Suprapubic skin (tissue), 4 donors: ENCODE measurements around the gene TMEM174. TPM values are rescaled to one million over a fixed set of nuclear protein-coding genes. Genes with fewer than 3 reads are reported as not detected.
"Not testable (repeated sequence)": the region's sequence is repeated elsewhere in the genome, so short reads cannot be mapped to it uniquely, and the experiment has no call there.

ENCODE experiments used
- DNase-seq, 2 donors: peaks; one replicate each; pipeline ENCODE4 v3.0.0-alpha.2; 2019; ENCODE audit warnings: low spot score in 2 of 2
- H3K27ac ChIP-seq: fragments of 200-600 bp; sonication (generic); one replicate; pipeline ENCODE4 v1.5.1; 2019
- H3K27me3 ChIP-seq: fragments of 200-600 bp; sonication (generic); one replicate; pipeline ENCODE4 v1.5.1; 2019
- H3K36me3 ChIP-seq: fragments of 200-600 bp; sonication (generic); one replicate; pipeline ENCODE4 v1.5.1; 2019
- H3K4me1 ChIP-seq: fragments of 200-600 bp; sonication (generic); one replicate; pipeline ENCODE4 v1.5.1; 2019
- H3K4me3 ChIP-seq: fragments of 200-600 bp; sonication (generic); one replicate; pipeline ENCODE4 v1.5.1; 2019; ENCODE audit warnings: mild to moderate bottlenecking
- H3K9me3 ChIP-seq: fragments of 200-600 bp; sonication (generic); one replicate; pipeline ENCODE4 v1.5.1; 2019
- CTCF ChIP-seq, 2 donors: fragments of 200-600 bp in 1 of 2; fragments of 450-650 bp in 1 of 2; sonication (generic) in 1 of 2; IDR thresholded peaks; one replicate each; pipeline ENCODE4 v1.5.1; 2016 to 2019; ENCODE audit warnings: antibody characterized with exemption in 2 of 2, mild to moderate bottlenecking in 1 of 2, moderate library complexity in 1 of 2
- EP300 ChIP-seq: sonication (generic); formaldehyde crosslinking; IDR thresholded peaks from one replicate; pipeline ENCODE4 v1.6.1; 2017; ENCODE audit warnings: antibody characterized with exemption
- POLR2A ChIP-seq, 2 donors: fragments of 450-650 bp; IDR thresholded peaks; one replicate each; pipeline ENCODE4 v1.6.1; 2017; ENCODE audit warnings: antibody characterized with exemption in 2 of 2, mild to moderate bottlenecking in 2 of 2, moderate library complexity in 2 of 2
- POLR2AphosphoS5 ChIP-seq, 3 donors: sonication (generic); formaldehyde crosslinking; IDR thresholded peaks; one replicate each; pipeline ENCODE4 v1.6.1; 2017; ENCODE audit warnings: antibody characterized with exemption in 3 of 3
- WGBS: methylation state at CpG from one replicate; pipeline ENCODE4 v1.1.5; 2018; 5-methylcytosine and 5-hydroxymethylcytosine counted together
- total RNA-seq, 4 donors: library from RNA; depleted of rRNA; stranded (reverse); fragments of >200 nt; gene quantifications; one replicate each; pipeline ENCODE4 v1.1.0, GENCODE V29; 2016

The TMEM174 gene
- total RNA-seq, 4 donors from 2014 or later, result not detected

- no peaks in the 10 kb centered on the region for H3K36me3 ChIP-seq
- DNase-seq, result no peak
- no peak overlapping the region for H3K27ac ChIP-seq
- H3K4me1 ChIP-seq, result peaks cover 16% of the 10 kb centered on the region
- H3K4me3 ChIP-seq, result no peak overlapping the region
- H3K9me3 ChIP-seq, result no peaks in the 10 kb centered on the region
- peaks cover 74% of the 10 kb centered on the region for H3K27me3 ChIP-seq
- TF ChIP-seq CTCF (IDR thresholded peaks at IDR 0.05) (no peak), POLR2A (IDR thresholded peaks at IDR 0.05) (no peak), EP300 (no peak), POLR2AphosphoS5 (IDR thresholded peaks at IDR 0.05) (no peak)
- 53% methylated on average over 4 of the region's 4 CpGs for WGBS
Observed at GRCh38 chr5:73218552-73219171, 45.7 kb downstream of the TMEM174 start.

DNA sequence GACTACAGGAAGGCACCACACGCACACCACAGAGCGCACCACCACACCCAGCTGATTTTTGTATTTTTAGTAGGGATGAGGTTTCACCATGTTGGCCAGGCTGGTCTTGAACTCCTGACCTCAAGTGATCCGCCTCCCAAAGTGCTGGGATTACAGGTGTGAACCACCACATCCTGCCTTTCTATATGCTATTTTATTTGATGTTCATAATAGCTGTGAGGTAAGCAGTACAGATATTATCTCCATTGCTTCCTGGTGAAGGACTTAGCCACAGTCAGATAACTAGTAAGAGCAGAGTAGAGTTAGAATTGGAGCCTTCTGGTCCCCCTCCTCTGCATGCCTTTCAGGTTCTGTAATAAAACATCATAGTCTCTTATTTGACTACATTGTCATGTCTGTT is 46.3 kb downstream of the TMEM174 start:
- peaks cover 16% of the 10 kb centered on the region for H3K4me1 ChIP-seq
- 87% methylated on average over 3 of the region's 3 CpGs for WGBS
- H3K4me3 ChIP-seq, H3K36me3 ChIP-seq, H3K9me3 ChIP-seq, DNase-seq, H3K27ac ChIP-seq: not testable (repeated sequence)
- H3K27me3 ChIP-seq, result peaks cover 71% of the 10 kb centered on the region

- no peak overlapping the region for H3K4me3 ChIP-seq
- H3K36me3 ChIP-seq, result no peaks in the 10 kb centered on the region
- H3K27ac ChIP-seq, result no peak overlapping the region
- 88% methylated on average over 1 of the region's 1 CpG for WGBS
- peaks cover 5% of the 10 kb centered on the region for H3K4me1 ChIP-seq
- no peaks in the 10 kb centered on the region for H3K9me3 ChIP-seq
- TF ChIP-seq EP300 (no peak), POLR2AphosphoS5 (IDR thresholded peaks at IDR 0.05) (no peak), CTCF (IDR thresholded peaks at IDR 0.05) (no peak), POLR2A (IDR thresholded peaks at IDR 0.05) (no peak)
- no peak for DNase-seq
- peaks cover 65% of the 10 kb centered on the region for H3K27me3 ChIP-seq
Observed at GRCh38 chr5:73221161-73221560, 48.2 kb downstream of the TMEM174 start.

DNA sequence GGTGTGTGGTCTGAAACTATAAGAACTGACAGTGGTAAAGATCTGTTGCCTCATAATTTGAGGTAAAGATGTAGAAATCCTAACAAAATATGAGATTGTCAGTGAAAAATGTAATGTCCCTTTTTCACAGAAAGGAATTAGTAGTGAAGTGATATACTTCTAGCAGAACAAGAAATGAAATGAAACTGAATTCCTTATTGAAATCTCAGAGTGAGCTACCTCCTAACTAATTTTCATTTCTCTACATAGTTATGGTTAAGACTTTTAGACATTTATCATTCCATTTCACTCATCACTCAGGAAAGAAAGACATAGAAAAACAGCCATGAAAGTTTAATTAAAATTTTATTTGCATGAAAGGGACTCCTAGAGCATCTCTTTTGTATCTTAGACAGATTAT is 48.7 kb downstream of the TMEM174 start:
- Histone ChIP-seq H3K27me3 (peaks cover 67% of the 10 kb centered on the region), H3K27ac (no peak overlapping the region), H3K4me1 (no peaks in the 10 kb centered on the region), H3K4me3 (no peak overlapping the region), H3K36me3 (no peaks in the 10 kb centered on the region), H3K9me3 (no peaks in the 10 kb centered on the region)
- TF ChIP-seq POLR2A (IDR thresholded peaks at IDR 0.05) (no peak), EP300 (no peak), CTCF (IDR thresholded peaks at IDR 0.05) (no peak), POLR2AphosphoS5 (IDR thresholded peaks at IDR 0.05) (no peak)
- DNase-seq, result no peak

- DNase-seq, result no peak
- Histone ChIP-seq H3K4me1 (no peaks in the 10 kb centered on the region), H3K36me3 (no peaks in the 10 kb centered on the region), H3K27me3 (peaks cover 65% of the 10 kb centered on the region), H3K9me3 (no peaks in the 10 kb centered on the region), H3K27ac (no peak overlapping the region), H3K4me3 (no peak overlapping the region)
- WGBS, result 59% methylated on average over 4 of the region's 4 CpGs
- TF ChIP-seq POLR2AphosphoS5 (IDR thresholded peaks at IDR 0.05) (no peak), CTCF (IDR thresholded peaks at IDR 0.05) (no peak), POLR2A (IDR thresholded peaks at IDR 0.05) (no peak), EP300 (no peak)
Observed at GRCh38 chr5:73222173-73222572, 49.2 kb downstream of the TMEM174 start.

Other genes starting within 250 kb of the TMEM174 start
- gene FCHO2, start 217.2 kb upstream of the TMEM174 start, total RNA-seq, result 10 to 100 TPM; 24.7 to 46.2 (median 34.8) TPM
- gene TMEM171, start 52.6 kb upstream of the TMEM174 start, total RNA-seq, result 1 to 10 TPM in 3 of 4 donors, not detected in 1; 1.1 to 1.7 (median 1.5) TPM